GM12874 (cell line): ENCODE measurements around the gene HNRNPA2B1.

Source experiments
- TF ChIP-seq, protein P1 (sequence below): IDR thresholded peaks from 2 replicates; pipeline ENCODE4 v1.5.1; 2011; ENCODE audit warnings: low read depth, mild to moderate bottlenecking, control low read depth, low read length, moderate library complexity; ENCODE audit not compliant: insufficient read depth

The HNRNPA2B1 gene

DNA sequence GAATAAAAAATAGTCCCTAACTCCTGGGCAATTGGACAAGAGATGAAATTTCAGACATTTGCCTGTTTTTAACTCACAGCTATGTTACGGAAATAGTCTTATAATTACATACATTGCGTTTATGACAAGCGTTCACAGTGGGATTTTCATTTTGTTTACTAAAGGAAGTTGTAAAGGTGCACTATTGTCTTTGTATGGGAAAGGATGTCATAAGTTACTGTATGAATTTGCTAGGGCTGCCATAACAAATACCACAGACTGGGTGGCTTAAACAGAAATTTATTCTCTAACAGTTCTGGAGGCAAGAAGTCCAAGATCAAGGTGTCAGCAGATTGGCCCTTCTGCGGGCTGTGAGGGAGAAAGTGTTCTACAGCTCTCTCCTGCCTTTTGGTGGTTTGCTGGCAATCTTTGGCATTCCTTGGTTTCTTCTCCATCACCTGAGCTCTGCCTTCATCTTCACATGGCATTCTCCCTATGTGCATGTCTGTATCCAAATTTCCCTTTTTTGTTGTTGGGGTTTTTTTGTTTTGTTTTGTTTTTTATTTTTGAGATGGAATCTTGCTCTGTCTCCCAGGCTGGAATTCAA, 42.9 kb downstream of the HNRNPA2B1 start:
- TF ChIP-seq, protein P1, sequence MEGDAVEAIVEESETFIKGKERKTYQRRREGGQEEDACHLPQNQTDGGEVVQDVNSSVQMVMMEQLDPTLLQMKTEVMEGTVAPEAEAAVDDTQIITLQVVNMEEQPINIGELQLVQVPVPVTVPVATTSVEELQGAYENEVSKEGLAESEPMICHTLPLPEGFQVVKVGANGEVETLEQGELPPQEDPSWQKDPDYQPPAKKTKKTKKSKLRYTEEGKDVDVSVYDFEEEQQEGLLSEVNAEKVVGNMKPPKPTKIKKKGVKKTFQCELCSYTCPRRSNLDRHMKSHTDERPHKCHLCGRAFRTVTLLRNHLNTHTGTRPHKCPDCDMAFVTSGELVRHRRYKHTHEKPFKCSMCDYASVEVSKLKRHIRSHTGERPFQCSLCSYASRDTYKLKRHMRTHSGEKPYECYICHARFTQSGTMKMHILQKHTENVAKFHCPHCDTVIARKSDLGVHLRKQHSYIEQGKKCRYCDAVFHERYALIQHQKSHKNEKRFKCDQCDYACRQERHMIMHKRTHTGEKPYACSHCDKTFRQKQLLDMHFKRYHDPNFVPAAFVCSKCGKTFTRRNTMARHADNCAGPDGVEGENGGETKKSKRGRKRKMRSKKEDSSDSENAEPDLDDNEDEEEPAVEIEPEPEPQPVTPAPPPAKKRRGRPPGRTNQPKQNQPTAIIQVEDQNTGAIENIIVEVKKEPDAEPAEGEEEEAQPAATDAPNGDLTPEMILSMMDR: no peak

DNA sequence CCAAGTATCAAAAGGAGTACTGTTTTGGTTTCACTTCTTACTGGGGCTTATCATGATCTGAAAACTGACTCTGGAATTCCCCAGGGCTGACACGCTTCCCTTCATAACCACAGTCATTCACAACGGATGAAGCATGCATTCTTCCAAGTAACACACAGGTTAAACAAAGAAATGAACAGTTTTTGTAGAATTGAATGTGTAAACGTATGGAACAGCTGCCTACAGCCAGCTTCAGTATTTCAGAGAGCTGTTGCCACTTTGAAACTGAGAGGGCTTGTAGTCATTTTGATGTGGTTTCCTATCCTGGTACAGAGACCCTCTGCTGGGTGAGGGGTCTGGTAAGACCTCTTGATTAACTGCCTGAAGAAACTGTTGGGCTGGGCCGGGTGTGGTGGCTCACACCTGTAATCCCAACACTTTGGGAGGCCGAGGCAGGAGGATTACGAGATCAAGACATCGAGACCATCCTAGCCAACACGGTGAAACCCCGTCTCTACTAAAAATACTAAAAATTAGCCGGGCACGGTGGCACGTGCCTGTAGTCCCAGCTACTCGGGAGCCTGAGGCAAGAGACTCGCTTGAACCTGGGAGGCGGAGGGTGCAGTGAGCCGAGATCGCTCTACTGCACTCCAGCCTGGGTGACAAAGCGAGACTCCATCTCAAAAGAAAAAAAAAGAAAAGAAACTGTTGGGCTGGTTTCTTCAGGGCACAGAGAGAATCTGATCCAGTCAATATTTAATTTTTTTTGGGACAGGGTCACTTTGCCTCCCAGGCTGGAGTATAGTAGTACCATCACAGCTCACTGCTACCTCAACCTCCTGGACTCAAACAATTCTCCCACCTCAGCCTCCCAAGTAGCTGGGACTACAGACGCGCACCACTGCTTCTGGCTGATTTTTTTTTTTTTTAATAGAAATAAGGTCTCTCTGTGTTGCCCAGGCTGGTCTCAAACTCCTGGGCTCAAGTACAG, 43.8 kb downstream of the HNRNPA2B1 start:
- TF ChIP-seq, protein P1: no peak

DNA sequence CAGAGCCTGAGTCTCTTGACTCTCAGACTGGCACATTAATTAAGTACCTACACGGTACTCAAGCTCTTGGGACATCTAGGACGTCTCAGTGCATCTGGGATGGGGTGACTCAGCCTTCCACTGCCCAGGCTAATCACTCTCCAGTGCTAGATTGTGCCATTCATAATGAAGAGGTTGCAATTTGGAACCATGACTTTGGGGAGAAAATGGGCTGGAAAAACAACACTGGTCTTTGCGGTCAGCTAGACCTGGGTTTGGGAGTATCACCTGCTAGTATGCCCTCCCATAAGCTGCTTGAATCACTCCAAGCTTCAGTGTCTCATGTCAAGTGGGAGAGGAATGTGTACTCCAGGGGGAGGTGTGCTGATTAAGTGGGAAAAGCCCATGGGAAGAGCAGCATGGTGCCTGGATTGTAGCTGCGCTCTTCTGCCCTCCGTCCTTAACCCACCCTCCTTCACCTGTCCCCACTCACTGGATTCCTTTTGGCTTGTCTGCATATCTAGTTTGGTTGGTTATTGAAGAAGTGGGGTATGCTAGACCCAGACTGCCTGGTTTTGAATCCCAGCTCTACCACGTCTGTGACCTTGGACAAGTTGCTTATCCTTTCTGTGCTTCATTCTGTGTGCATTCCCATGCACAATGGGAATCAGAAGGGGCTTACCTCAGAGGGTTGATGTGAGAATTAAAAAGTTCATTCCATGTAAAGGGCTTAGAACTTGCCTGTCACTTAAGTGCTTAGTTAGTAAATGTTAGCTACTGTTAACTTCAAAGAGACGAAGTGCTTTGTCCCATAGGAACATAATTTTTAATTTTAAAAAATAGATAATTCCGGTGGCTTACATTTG, 44.8 kb downstream of the HNRNPA2B1 start:
- TF ChIP-seq, protein P1: no peak

DNA sequence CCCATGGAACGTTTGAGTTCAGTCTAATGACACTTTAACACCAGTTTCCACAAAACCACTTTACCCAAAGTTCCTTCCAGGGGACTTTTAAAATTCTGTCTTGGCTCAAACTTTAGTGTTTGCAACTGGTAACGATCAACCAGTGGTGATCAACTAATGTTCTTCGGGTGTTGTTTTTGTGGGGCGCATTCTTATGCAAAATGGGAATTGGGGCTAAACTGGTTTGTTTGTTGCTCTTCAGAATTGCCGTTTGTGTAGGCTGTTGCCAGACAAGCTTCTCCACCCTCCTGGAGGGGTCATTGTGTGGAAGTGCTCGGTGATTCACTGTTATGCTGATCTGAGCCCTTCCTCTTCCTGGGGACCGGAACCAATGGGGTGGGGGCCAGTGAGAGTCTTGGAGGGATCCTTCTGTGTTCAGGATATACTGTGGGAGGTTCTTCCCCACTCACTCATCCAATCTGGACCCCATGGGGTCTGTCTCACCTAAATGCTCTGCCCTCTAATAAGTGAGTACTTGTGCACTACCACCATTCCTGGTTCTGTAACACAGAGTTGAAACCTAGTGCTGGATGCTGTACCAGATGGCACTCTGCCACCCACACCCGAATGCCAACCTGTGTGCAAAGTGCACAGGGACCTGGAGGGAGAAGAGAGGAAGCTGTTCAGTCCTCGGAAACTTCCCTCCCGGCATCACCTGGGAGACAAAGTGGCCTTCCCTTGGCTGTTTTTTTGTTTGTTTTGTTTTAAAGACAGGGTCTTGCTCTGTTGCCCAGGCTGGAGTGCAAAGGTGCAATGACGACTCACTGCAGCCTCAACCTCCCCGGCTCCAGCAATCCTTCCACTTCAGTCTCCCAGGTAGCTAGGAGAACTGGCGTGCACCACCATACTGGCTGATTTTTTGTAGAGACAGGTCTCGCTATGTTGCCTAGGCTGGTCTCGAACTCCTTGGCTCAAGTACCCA, 46.4 kb downstream of the HNRNPA2B1 start:
- TF ChIP-seq, protein P1: no peak

DNA sequence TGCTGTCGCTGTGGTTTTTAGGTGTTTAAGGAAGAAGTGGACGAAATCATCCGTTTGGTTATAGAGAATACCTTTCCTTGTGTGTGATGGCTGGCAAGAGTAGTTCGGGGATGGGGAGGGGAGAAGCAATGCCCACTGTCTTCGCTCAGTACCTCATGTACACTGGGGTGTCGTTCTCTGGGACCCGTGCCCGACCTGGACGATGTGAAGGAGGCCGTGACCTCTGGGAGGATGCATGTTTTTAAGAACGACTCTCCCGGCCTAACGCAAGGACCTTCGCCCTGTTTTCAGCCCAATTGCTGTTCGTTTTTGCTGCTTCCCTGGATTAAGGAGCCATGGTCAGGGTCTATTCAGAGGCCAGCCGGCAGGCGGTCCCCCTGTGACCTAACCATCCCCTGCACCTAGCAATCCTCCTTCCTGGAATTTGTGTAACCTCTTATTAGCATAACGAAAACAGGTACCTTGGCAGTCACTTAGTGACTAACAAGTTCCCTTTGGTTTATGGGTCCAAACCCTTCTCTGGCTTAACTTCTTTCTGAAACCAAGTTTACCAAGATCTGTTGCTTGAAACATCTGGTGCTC, 47.2 kb downstream of the HNRNPA2B1 start:
- TF ChIP-seq, protein P1: 0 out of 2 replicates have a peak, but pooled peaks have one; percentile 1

DNA sequence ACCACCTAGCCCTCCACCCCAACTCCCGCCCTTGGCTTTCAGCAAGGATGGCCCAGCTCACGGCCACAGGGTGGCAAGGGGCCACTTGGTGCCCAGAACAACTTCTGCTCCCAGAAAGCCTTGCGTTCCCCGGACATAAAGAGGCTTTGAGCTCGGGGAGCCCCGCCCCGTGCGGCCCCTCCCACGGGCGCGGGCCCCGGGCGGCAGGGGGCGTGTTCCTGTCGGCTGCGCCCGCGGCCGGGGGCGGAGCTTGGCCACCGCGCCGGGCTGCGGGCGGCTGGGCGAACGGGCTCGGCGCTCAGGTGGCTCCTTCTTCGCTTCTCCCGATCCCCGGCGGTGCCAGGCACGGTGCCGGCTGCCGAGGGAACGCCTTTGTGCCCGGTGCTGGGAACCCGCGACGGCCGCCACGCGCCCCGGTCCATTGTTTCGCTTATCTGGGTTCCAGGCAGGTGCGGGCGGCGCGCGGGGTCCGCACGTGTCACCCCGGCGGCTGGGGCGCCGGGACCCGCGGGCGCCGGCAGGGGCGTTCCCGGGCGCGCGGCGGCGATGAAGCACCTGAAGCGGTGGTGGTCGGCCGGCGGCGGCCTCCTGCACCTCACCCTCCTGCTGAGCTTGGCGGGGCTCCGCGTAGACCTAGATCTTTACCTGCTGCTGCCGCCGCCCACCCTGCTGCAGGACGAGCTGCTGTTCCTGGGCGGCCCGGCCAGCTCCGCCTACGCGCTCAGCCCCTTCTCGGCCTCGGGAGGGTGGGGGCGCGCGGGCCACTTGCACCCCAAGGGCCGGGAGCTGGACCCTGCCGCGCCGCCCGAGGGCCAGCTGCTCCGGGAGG, 48.4 kb downstream of the HNRNPA2B1 start, which contains the start of gene NFE2L3:
TSS of gene NFE2L3 (plus strand) at position 246 of the 829 bp plus-strand sequence. CDS start at position 547, 301 bp downstream.
- TF ChIP-seq, protein P1: 0 out of 2 replicates have a peak, but pooled peaks have one; percentile 9
